Measurements from ENCODE around the gene FADS1.

- no peak for TF ChIP-seq CTCF (IDR thresholded peaks at IDR 0.05; ENCODE audit: low read depth, low read length, poor library complexity, severe bottlenecking)
- no peak for TF ChIP-seq EZH2phosphoT487 (IDR thresholded peaks at IDR 0.05; ENCODE audit: borderline replicate concordance, low read length)
Measured at GRCh38 chr11:61782841-61783240, 34.0 kb downstream of the FADS1 start.
